ENCODE data around the gene ADARB1.

GRCh38 chr21:45200581-45201296, 126.4 kb downstream of the ADARB1 start:
- TF ChIP-seq RAD21 (IDR thresholded peaks at IDR 0.05; ENCODE audit: low read length): no peak
- TF ChIP-seq CTCF (conservative IDR thresholded peaks at IDR 0.05; ENCODE audit: low read depth, low read length): no peak

Data from IMR-90 (cell line).